HG02970 (cell line): ENCODE data around the gene INKA2.

ENCODE experiments used
- ATAC-seq: cut with Tn5 transposase; IDR thresholded peaks from one replicate; pipeline ENCODE4 v1.9.1; 2021; ENCODE audit warnings: mild to moderate bottlenecking, moderate library complexity, moderate number of reproducible peaks; ENCODE audit not compliant: unreplicated experiment, low FRiP score

Gene INKA2

DNA sequence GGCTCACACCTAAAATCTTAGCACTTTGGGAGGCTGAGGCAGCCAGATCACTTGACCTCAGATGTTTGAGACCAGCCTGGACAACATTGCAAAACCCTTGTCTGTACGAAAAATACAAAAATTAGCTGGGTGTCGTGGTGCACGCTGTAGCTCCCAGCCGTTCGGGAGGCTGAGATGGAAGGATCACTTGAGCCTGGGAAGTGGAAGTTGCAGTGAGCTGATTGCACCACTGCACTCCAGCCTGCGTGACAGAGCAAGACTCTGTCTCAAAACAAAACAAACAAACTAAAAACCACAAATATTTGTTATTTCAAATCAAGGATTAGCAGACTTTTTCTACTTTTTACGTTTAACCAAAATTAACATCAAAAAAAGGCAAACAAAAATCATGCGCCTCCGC is 31.3 kb downstream of the INKA2 start:
- no peak for ATAC-seq

DNA sequence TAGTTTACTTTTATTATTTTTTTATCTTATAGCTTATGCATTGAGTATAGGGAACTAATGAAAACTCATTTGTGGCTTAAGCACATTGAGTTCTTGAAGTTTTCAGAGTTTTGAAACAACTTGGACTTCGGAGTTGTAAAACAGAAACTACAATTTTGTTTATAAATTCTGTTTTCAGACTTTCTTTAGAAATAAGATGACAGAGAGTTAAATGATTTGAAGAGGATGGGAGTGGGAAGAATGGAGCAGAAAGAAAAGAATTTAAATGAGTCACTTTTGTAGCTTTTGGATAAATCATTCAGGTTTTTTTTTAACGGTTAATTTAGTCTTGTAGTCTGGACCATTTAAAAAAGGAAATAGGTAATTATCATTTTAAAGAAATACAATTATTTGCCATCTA is 32.3 kb downstream of the INKA2 start:
- ATAC-seq = no peak

DNA sequence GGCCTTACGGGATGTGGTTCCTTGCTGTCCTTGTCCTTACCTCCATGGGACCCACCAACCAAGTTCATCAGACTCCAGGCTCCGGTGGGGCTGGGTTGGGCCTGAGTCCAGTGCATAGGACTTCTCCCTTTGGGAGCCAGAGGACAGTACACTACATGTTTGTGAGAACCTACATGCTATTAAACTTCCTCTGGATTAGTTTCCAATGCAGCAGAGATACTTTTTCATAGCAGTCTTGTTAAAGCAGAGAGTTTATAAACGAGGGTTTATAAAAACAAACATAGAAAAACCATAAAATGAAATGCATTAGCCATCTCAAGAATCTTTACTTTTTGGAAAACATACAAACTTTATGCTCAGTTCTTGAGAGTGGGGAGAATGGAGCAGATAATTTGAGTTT is 33.4 kb downstream of the INKA2 start:
- ATAC-seq = no peak

DNA sequence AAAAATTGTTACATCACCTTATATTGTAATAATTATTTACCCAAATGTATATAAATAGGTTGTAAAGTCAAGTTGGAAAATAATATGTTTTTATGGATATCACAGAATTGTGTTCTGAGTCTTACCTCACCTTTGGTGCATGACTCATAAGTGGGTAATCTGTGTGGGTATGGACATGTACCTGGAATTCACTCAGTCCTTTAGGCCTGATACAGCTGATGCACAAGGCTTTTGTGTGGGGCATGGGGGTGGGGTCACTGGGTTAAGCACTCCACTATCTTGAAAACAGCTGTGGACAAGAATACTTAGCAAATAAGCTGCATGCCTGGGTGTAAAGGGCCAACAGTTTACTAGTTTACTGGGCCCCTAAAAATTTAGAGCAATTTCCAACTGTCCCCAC is 34.4 kb downstream of the INKA2 start:
- ATAC-seq = no peak

DNA sequence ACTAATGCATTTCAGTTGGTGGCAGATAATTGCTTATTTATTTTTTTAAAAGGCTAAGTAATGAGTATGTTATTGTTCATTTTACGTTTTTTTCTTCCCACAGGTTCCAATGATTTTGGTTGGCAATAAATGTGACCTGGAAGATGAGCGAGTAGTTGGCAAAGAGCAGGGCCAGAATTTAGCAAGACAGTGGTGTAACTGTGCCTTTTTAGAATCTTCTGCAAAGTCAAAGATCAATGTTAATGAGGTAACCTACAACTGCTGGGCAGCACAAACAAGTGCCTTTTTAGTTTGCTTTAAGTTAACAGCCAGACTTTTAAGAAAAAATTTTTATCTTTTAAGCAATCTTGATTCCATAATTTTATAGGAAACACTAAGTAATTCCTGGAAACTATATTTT is 35.0 kb downstream of the INKA2 start:
- no peak for ATAC-seq

DNA sequence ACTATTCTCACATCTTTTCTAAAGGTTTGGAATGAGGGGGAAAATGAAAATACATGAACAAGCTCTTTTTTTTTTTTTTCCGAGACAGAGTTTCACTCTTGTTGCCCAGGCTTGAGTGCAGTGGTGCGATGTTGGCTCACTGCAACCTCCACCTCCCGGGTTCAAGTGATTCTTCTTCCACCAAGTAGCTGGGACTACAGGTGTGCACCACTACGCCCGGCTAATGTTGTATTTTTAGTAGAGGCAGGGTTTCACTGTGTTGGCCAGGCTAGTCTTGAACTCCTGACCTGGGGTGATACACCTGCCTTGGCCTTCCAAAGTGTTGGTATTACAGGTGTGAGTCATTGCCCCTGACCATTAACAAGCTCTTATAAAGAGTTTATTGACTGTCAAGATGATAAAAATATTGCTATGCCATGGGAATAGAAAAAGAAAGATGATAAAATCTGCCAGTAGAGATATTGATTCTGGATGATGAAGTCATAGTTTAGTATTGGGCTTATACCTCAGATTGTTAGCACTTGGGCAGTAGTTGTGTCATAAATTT is 36.6 kb downstream of the INKA2 start:
- ATAC-seq = no peak

DNA sequence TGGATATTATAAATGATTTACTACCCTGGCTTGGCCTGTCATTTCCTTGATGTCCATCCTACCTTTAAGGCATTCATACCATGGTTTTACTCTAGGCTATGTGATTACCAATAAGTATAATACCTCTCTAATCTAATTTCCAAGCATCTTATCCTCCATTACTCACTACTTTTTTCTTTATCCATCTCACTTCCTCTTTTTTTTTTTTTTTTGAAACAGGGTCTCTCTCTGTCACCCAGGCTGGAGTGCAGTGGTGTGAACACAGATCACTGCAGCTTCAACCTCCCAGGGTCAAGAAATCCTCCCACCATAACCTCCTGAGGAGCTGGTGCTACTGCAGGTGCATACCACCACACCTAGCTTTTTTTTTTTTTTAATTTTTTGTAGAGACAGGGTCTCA is 39.9 kb downstream of the INKA2 start:
- ATAC-seq = no peak

DNA sequence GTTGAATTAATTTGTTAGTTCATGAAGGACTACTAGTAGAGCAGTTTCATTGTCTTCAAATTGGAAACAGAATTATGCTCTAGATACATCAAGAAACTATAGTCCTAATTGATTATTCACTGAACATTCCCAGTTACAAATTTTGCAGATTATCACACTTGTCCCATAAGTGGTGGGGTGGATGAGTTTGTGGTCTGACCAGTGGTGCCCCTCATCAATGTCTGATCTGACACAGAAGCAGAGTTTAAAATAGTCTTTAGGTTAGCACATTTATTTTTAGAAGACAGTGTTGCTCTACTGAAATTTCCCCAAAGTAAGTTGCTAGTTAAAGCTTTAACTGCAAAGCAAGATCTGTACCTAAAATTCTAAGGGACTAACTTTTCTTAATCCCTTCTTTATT is 42.9 kb downstream of the INKA2 start:
- ATAC-seq = no peak

DNA sequence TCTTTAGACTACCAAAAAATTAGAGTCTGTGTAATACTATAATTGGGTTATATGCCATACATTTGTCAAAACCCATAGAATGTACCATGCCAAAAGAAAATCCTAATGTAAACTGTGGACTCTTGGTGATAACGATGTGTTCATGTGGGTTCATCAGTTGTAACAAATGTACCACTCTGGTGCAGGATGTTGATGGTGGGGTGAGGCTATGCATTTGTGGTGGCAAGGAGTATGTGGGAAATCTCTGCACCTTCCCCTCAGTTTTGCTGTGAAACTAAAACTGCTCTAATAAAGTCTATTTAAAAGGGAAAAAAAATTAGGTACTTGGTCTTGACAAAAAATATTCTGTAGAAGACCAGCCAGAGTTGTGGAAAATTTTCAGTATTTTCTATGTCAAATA is 43.4 kb downstream of the INKA2 start:
- ATAC-seq = no peak

DNA sequence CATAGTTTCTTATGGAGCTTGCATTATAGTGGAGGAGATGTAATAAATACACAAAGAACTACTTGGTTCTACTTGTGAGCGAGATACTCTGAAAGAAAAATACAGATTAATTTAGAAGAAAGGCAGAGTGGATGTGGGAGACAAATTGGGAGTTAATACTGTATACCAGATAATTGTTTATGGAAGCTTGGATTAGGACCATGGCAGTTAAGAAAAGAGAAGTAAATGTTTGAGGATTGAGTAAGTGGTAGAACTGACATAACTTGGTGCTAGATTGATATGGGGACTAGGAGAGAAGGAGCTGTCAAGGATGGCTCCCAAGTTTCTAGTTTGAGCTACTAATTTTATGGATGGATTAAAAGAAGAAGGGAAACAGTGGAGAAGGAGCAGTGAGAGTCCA is 47.3 kb downstream of the INKA2 start:
- no peak for ATAC-seq

DNA sequence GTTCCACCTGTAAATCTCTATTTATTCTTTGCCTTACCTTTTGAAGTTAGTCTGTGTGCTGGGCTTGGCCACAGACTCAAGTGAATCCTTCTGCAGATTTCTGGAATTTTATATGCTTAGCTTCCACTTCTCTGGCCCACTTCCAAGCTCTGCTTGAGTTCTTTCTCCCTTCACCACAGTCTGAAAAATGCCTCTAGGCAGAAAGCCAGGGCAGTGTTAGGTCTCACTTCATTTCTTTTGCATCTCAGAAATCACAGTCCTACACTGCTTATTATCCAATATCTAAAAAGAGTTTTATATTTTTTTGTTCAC is 48.9 kb downstream of the INKA2 start:
- ATAC-seq = no peak
